Mesothelial cell of epicardium (in vitro differentiated cells): ENCODE results near the gene MBOAT2. TPM values are rescaled to one million over a fixed set of nuclear protein-coding genes. Genes with fewer than 3 reads are reported as not detected.

Source experiments
- DNase-seq, 2 experiments: peaks; one replicate each; pipeline ENCODE4 v3.0.0; 2021; ENCODE audit warnings: low spot score in 2 of 2; ENCODE audit not compliant: unreplicated experiment in 2 of 2
- H3K27ac Mint-ChIP-seq: 2 replicates; pipeline ENCODE4 v1.8.0; 2021; ENCODE audit warnings: mixed read lengths
- H3K27me3 Mint-ChIP-seq: 2 replicates; pipeline ENCODE4 v1.8.0; 2021; ENCODE audit warnings: low read depth, mixed read lengths
- H3K36me3 Mint-ChIP-seq: 2 replicates; pipeline ENCODE4 v1.8.0; 2021; ENCODE audit warnings: mixed read lengths
- H3K4me1 Mint-ChIP-seq: 2 replicates; pipeline ENCODE4 v1.8.0; 2021; ENCODE audit warnings: mixed read lengths
- H3K4me3 Mint-ChIP-seq: 2 replicates; pipeline ENCODE4 v1.8.0; 2021; ENCODE audit warnings: mild to moderate bottlenecking, moderate library complexity, mixed read lengths
- H3K9me3 Mint-ChIP-seq: 2 replicates; pipeline ENCODE4 v1.8.0; 2021; ENCODE audit warnings: mixed read lengths
- total RNA-seq: library from RNA; stranded (reverse); gene quantifications from 3 replicates; pipeline ENCODE4 v1.2.1, GENCODE V29; 2021
- TF ChIP-seq, protein P1 (sequence below): fragments of 200-600 bp; sonication (generic); IDR thresholded peaks from one replicate; pipeline ENCODE4 v1.5.0; 2021; ENCODE audit warnings: antibody characterized with exemption; ENCODE audit not compliant: unreplicated experiment

MBOAT2 gene
- total RNA-seq, 1 donor from 2014 or later: 53.0 TPM

DNA sequence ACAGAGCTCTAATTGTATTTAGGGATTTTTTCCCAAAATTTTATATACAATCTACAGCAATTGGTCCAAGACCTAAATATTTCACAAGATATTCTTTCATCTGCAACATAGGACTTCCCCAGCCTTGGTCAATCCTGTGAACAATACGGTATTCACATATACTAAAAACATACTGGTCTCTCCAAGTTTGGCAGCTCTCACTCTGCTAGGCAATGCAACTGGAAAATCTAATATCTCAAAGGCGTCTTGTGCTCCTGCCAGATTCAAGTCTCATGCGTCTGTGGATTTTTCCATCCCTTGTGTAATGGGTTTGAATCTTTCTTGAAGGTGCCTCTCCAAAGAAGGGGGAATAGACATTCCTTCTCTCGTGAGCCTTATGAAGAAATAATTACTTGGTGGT is 27.4 kb upstream of the MBOAT2 start:
- TF ChIP-seq, protein P1, sequence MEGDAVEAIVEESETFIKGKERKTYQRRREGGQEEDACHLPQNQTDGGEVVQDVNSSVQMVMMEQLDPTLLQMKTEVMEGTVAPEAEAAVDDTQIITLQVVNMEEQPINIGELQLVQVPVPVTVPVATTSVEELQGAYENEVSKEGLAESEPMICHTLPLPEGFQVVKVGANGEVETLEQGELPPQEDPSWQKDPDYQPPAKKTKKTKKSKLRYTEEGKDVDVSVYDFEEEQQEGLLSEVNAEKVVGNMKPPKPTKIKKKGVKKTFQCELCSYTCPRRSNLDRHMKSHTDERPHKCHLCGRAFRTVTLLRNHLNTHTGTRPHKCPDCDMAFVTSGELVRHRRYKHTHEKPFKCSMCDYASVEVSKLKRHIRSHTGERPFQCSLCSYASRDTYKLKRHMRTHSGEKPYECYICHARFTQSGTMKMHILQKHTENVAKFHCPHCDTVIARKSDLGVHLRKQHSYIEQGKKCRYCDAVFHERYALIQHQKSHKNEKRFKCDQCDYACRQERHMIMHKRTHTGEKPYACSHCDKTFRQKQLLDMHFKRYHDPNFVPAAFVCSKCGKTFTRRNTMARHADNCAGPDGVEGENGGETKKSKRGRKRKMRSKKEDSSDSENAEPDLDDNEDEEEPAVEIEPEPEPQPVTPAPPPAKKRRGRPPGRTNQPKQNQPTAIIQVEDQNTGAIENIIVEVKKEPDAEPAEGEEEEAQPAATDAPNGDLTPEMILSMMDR: no peak
- no peak for DNase-seq
- peaks cover 10% of the 10 kb centered on the region for H3K4me1 Mint-ChIP-seq
- no peak overlapping the region for H3K27ac Mint-ChIP-seq
- H3K27me3 Mint-ChIP-seq: peaks cover 2% of the 10 kb centered on the region
- H3K36me3 Mint-ChIP-seq: no peaks in the 10 kb centered on the region
- H3K4me3 Mint-ChIP-seq: no peak overlapping the region
- peaks cover 3% of the 10 kb centered on the region for H3K9me3 Mint-ChIP-seq

GRCh38 chr2:9030190-9030589 is 26.7 kb upstream of the MBOAT2 start:
- H3K27me3 Mint-ChIP-seq: peaks cover 2% of the 10 kb centered on the region
- no peak overlapping the region for H3K27ac Mint-ChIP-seq
- H3K4me1 Mint-ChIP-seq: peaks cover 10% of the 10 kb centered on the region

DNA sequence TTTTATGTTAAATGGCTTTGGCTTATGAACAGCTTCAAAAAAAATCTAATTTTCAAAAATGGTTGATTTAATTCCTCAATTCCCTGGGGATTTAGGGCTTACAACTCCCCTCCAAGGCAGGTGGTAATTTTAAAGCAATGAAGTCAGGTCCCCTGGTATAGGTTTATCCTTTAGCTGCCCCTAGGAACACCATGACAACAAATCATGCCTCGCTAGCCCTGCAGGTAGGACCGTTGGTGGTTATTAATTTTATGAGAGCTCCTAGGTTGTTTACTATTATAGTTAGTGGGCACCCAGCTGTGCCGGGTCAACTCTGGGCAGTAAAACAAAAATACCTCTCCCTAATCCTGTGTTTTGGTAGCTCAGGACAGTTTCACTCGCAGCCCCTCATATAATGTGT is 26.2 kb upstream of the MBOAT2 start:
- Mint-ChIP-seq H3K4me1 (peaks cover 10% of the 10 kb centered on the region), H3K9me3 (peaks cover 2% of the 10 kb centered on the region), H3K4me3 (no peak overlapping the region), H3K36me3 (no peaks in the 10 kb centered on the region), H3K27ac (no peak overlapping the region), H3K27me3 (peaks cover 2% of the 10 kb centered on the region)
- TF ChIP-seq, protein P1: no peak
- no peak for DNase-seq

More at GRCh38 chr2:9030190-9030589, 26.7 kb upstream of the MBOAT2 start:
- DNase-seq: no peak
- Mint-ChIP-seq H3K4me3 (no peak overlapping the region), H3K36me3 (no peaks in the 10 kb centered on the region), H3K9me3 (peaks cover 3% of the 10 kb centered on the region)
- TF ChIP-seq, protein P1: no peak

DNA sequence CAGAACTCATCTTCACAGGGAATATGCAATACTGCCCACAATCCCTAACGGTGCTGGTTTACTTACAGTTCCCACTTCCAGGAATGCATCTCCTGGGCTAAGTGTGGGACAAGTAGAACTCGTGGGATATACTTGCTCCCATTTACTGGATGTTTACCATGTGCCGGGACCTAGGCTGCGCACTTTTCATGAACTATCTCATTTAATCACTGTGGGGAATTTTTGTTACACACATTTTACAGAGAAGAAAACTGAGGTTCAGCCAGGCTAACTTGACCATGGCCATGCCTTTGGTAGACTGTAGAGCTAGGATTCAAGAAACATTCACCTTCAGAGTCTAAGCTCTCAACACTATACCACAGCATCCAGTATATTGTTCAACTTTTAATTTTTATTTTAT is 24.4 kb upstream of the MBOAT2 start:
- Mint-ChIP-seq H3K9me3 (no peaks in the 10 kb centered on the region), H3K36me3 (no peaks in the 10 kb centered on the region), H3K4me1 (peaks cover 8% of the 10 kb centered on the region), H3K4me3 (no peak overlapping the region), H3K27me3 (peaks cover 2% of the 10 kb centered on the region), H3K27ac (no peak overlapping the region)
- DNase-seq: no peak
- TF ChIP-seq, protein P1: no peak

- H3K27me3 Mint-ChIP-seq: no peaks in the 10 kb centered on the region
- no peaks in the 10 kb centered on the region for H3K36me3 Mint-ChIP-seq
- DNase-seq: no peak
- peaks cover under 1% of the 10 kb centered on the region for H3K4me1 Mint-ChIP-seq
- TF ChIP-seq, protein P1: no peak
- no peak overlapping the region for H3K27ac Mint-ChIP-seq
- H3K9me3 Mint-ChIP-seq: no peaks in the 10 kb centered on the region
- H3K4me3 Mint-ChIP-seq: no peak overlapping the region
Observed at GRCh38 chr2:9025746-9026145, 22.3 kb upstream of the MBOAT2 start.

DNA sequence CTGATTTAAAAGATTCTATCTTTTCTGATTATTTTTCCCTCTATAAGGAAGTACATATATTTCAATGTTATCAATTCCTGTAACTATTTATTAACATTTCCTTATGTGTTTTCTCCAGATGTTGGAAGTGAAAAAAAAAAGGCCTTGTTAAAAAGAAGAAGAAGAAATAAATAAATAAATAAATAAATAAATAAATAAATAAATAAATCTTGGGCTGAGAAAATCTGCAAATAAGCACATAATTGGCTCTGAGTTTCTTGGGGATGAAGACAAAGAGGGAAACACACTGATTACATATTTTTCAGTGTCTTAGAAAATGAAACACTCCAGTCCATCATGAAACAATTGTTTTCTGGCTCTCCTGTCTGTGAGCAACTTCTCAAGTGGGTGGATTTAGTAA is 21.1 kb upstream of the MBOAT2 start:
- no peaks in the 10 kb centered on the region for H3K4me1 Mint-ChIP-seq
- TF ChIP-seq, protein P1: no peak
- H3K9me3 Mint-ChIP-seq: no peaks in the 10 kb centered on the region
- H3K27ac Mint-ChIP-seq: no peak overlapping the region
- H3K4me3 Mint-ChIP-seq: no peak overlapping the region
- DNase-seq: no peak
- no peaks in the 10 kb centered on the region for H3K36me3 Mint-ChIP-seq
- no peaks in the 10 kb centered on the region for H3K27me3 Mint-ChIP-seq
